ENCODE results near the gene ATP5PB.

ATP5PB gene

DNA sequence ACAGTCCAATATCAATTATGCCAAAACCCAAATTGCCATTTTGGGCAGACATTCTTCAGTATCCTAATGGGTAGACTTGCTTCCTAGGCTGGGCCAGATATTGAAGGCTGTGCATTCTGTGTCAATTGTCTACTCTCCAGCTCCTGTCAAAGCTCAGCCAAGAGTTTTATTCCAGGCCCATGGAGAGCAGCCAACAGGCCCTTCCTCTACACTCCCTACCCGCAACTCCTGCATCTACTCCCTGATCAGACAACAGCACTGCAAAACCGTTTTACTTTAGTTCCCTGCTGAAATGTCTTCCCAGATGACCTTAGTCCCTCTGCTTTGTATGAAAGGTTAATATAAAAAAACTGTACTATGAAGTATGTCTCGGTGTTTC, 60.7 kb downstream of the ATP5PB start:
- DNase-seq (ENCODE audit: low read depth) = no peak
- H3K4me3 ChIP-seq (ENCODE audit: low read depth, low read length) = no peak overlapping the region
- TF ChIP-seq CTCF (IDR thresholded peaks at IDR 0.05; ENCODE audit: control insufficient read depth, extremely low read depth, insufficient read depth) = no peak

GRCh38 chr1:111511370-111511769, 62.1 kb downstream of the ATP5PB start:
- no peak overlapping the region for H3K4me3 ChIP-seq (ENCODE audit: low read depth, low read length)
- TF ChIP-seq CTCF (IDR thresholded peaks at IDR 0.05; ENCODE audit: control insufficient read depth, extremely low read depth, insufficient read depth) = no peak
- no peak for DNase-seq (ENCODE audit: low read depth)
